SH-SY5Y (cell line): Measurements from ENCODE around the gene PRKCZ.

Experiments
- GATA2 ChIP-seq: IDR thresholded peaks from 2 replicates; pipeline ENCODE4 v1.6.1; 2011; ENCODE audit warnings: mild to moderate bottlenecking, low read depth, low read length
- GATA3 ChIP-seq: IDR thresholded peaks from 2 replicates; pipeline ENCODE4 v1.6.1; 2011; ENCODE audit warnings: low read depth, mild to moderate bottlenecking, low read length, moderate library complexity

GRCh38 chr1:2020310-2020655 lies 29.9 kb upstream of the PRKCZ start:
- TF ChIP-seq GATA3: no peak
- TF ChIP-seq GATA2: no peak
